Limb (tissue), 2 donors: ENCODE results near the gene NKAIN4.

Experiments
- DNase-seq, 2 donors: peaks; one replicate each; pipeline ENCODE4 v3.0.0-alpha.2; 2016; ENCODE audit errors: extremely low spot score in 2 of 2

NKAIN4 gene

GRCh38 chr20:63274381-63275228, 20.3 kb upstream of the NKAIN4 start:
- DNase-seq, result no peak

DNA sequence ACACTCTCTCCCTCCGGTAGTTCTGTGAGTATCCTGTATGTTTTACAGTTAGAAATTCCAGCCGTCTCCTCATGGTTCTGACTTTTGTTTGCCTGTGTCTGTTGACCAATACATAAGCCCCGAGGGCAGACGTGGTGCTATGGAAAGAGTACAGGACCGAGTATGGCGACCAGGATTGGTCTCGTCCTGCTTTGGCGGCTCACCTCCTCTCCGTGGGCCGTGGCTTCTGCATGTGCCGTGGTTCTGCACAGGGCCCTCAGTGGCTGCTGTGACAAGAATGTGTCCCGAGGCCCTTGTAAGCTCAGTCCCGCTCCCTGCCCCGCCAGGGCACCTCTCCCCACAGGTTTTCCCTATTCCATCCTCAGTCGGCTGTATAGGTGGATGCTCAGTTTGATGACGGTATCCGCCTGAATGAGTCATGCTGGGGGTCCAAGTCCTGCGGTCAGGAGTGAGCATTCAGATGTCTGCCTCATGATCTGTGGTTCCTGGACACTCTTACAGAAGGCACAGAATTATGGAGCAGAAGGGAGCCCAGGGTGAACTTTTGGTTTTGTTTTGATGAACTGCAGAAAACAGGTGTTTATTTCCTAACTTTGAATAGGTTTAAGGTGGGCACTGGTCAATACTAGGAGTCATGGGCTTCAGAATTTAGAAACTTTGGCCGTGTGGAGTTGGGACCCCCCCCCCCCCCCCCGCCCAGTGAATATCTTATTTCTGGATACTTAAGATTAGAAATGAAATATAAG, 19.5 kb upstream of the NKAIN4 start:
- no peak for DNase-seq

DNA sequence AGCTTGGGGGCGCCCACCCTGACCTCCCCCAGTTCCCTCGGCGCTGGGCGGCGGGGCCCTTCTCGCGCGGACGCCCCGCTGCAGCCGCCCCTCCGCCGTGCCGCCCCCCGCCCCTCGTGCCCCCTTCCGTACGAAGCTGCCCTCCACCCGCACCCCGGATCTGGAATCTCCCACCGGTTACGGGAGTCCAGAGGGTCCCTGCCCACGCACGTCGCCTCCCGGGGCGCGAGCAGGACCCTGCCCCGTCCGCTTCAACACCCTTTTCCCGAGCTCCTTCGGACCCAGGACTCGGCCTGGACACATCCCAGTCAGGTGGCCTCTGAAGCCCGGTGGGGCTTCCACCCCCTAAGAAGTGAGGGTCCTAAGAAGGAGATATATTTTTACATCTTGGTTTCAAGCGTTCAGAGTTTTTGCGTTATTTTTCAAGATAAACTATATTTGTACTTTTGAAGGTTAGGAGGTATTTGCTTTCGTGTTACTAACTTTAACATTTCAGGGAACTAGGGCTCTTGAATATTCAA, 18.9 kb upstream of the NKAIN4 start:
- no peak for DNase-seq

GRCh38 chr20:63272105-63273058, 18.1 kb upstream of the NKAIN4 start, which contains the start of gene ARFGAP1:
TSS of gene ARFGAP1 (plus strand) at chr20:63272813. CDS start at chr20:63275581, 2,768 bp downstream.
- peak; percentile 88 to 97 for DNase-seq

- DNase-seq, result no peak
Observed at GRCh38 chr20:63270606-63271325, 16.5 kb upstream of the NKAIN4 start.

GRCh38 chr20:63269724-63270123, 15.5 kb upstream of the NKAIN4 start:
- DNase-seq, result no peak

GRCh38 chr20:63268671-63269439, 14.6 kb upstream of the NKAIN4 start:
- no peak for DNase-seq

- no peak for DNase-seq
Observed at GRCh38 chr20:63268256-63268655, 14.0 kb upstream of the NKAIN4 start.

DNA sequence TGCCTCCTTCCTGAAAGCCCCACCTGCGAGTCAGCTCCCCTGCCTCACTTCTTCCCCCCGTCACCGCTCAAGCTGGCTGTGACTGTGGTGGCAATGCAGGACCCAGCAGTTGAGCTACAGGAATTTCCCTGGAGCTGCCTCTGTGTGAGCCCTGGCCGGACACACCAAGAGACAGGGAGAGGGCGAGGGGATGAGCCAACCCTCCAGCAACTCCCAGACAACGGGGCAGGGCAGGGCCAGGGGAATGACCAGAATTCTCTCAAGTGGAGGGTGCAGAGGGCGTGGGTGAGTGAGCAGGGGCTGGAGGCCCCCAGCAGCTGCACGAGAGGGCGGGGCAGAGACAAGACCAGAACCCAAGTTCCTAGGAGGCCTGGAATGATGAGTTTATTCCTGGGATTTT, 13.4 kb upstream of the NKAIN4 start:
- DNase-seq, result no peak

DNA sequence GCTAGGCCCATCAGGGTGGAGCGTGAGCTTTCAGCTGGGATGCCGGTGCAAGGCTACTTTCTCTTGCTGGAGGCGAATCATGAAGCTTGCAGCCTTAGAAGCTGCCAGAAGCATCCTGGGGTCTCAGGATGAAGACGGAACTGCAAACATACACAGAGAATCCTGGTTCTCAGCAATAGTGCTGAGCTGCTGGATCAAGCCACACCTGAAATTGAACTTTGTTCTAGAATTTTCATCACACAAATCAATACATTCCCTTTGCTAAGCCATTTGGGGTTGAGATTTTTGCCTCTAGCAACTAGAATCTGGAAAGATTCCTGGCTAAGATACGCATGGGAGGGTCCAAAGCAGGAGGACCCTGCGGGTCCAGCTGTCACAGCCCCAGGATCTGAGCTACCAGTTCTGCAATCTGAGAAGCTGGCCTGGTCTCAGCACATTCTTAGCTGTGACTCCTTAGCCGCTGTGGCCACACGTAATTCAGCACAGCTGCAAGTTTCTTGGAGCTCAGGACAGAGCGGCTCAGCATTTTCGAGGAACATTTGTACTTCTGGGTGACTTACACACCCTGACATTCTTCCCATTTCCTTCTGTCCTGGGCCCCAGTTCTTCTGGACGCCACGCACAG, 11.7 kb upstream of the NKAIN4 start:
- DNase-seq, result peak in 1 of 2 donors; percentile 61

- no peak for DNase-seq
Observed at GRCh38 chr20:63264519-63264918, 10.3 kb upstream of the NKAIN4 start.

DNA sequence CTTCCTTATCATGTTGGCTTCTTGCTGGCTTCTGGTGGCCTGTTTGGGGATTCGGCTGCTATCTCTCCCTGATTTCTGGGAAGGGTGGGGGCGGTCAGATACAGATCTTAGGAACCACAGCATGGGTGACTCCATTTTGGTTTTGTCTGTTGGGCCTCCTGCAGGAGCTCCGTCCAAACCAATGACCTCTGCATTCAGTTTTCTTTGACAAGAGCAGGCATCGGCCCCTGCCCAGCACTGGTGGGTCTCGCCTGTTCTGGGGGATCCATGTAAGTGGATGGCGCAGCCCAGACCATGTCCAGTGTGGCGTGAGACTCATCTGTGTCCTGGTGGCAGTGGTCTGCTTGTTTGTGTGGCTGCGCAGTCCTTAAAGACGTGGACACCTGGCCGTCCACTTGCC, 9.7 kb upstream of the NKAIN4 start:
- DNase-seq, result no peak

DNA sequence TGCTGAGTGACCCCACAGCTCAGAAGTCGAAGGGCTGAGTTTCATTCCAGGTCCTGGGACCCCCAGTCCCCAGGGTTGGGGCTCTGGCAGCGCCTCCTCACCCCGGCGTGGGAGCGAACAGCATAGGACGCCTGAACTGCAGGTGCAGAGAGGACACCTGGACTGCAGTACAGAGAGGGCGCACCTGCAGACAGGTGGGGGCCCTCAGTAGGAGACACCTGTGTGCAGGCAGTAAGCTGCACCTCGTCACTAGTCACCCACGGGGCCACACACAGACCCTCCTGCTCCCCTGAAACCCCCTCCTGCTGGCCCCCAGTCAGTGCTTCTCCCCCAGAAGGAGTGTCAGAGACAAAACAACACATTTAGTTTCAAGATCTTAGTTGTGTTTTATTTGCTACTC, 8.6 kb upstream of the NKAIN4 start:
- DNase-seq, result no peak

GRCh38 chr20:63261795-63262528, 7.7 kb upstream of the NKAIN4 start:
- DNase-seq, result no peak

DNA sequence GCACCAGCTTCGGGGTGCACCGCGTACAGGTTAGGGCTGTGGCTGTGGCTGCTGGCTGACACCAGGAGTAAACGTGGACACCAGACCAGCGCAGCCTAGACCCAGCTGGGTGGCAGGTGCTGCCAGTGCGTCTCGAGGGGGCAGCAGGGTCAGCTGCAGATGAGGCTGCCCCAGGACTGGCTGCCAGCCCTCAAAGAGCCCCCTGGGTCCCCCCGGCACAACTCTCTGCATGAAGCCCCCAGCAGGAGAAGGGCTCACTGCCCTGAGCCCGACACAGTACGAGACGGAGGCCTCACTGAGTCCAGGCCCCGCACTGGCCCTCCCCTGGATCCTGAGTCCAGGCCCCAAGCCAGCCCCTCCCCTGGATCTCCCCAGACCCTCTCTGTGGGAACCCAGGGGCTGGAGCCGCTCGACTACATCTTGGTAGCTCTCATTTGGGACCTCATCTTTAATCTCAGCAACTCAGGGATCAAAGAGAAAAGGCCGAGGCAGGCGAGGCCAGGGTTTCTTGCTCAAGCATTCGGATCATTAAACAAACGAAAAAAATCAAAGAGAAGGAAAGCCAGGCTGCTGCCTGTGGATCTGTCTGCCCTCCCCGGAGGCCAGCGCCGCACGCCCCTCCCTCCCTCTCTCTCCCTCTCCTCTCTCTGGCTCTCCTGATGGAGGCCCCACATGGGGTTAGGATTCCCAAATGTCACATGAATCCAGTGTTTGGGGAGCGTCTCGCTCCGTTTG, 7.0 kb upstream of the NKAIN4 start:
- peak in 1 of 2 donors; percentile 34 for DNase-seq

- DNase-seq, result no peak
Observed at GRCh38 chr20:63260521-63260920, 6.3 kb upstream of the NKAIN4 start.

GRCh38 chr20:63259734-63260460, 5.6 kb upstream of the NKAIN4 start:
- no peak for DNase-seq
